ENCODE results near the gene ZFHX3. TPM values are rescaled to one million over a fixed set of nuclear protein-coding genes. Genes with fewer than 3 reads are reported as not detected.

ZFHX3 gene
- total RNA-seq, 2 donors from 2014 or later = 0.79 to 2.2 TPM

DNA sequence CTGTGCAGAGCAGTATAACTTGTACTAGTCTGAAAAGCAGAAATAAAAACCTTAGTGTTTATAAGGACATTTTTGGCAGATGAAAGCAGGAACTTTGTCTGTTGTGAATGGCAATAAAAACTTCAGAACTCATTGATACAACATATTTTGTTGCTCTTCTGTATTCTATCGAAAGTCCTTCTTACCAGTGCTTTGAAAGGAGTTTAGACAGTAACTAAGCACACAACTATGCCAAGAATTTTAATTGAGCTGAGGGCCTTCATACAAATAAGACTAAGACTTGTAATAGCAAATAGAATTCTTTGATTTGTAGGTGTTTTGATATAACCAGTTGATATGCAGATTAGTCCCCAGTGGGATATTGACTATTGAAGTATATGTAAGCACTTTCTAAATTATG, 308.4 kb downstream of the ZFHX3 start:
- no peak for DNase-seq
- H3K27ac ChIP-seq (ENCODE audit: low read depth, low read length) = peak overlapping the region; percentile 10
- H3K9ac ChIP-seq (ENCODE audit: extremely low read depth, low read length, poor library complexity, severe bottlenecking) = no peak overlapping the region
- H3K4me1 ChIP-seq (ENCODE audit: control insufficient read depth, insufficient read depth, low read length) = peaks cover 5% of the 10 kb centered on the region
- 60 to 94% methylated on average over 1 of the region's 1 CpG for WGBS, 2 experiments (ENCODE audit: insufficient coverage in 1 of 2, insufficient read length in 1 of 2)
- no peaks in the 10 kb centered on the region for H3K27me3 ChIP-seq (ENCODE audit: control insufficient read depth, insufficient read depth, low read length, poor library complexity, severe bottlenecking)
- H3K9me3 ChIP-seq (ENCODE audit: control insufficient read depth, low read length) = no peaks in the 10 kb centered on the region
- Mint-ChIP-seq H3K36me3 (ENCODE audit: low read depth) (peaks cover 2% of the 10 kb centered on the region), H3K27ac (no peak overlapping the region), H3K27me3 (ENCODE audit: insufficient read depth) (no peaks in the 10 kb centered on the region), H3K4me1 (peaks cover 3% of the 10 kb centered on the region), H3K9me3 (no peaks in the 10 kb centered on the region), H3K4me3 (no peak overlapping the region)
- H3K4me3 ChIP-seq (ENCODE audit: low read length) = no peak overlapping the region
- no peaks in the 10 kb centered on the region for H3K36me3 ChIP-seq (ENCODE audit: control insufficient read depth, insufficient read depth, low read length)
- TF ChIP-seq, protein P1, sequence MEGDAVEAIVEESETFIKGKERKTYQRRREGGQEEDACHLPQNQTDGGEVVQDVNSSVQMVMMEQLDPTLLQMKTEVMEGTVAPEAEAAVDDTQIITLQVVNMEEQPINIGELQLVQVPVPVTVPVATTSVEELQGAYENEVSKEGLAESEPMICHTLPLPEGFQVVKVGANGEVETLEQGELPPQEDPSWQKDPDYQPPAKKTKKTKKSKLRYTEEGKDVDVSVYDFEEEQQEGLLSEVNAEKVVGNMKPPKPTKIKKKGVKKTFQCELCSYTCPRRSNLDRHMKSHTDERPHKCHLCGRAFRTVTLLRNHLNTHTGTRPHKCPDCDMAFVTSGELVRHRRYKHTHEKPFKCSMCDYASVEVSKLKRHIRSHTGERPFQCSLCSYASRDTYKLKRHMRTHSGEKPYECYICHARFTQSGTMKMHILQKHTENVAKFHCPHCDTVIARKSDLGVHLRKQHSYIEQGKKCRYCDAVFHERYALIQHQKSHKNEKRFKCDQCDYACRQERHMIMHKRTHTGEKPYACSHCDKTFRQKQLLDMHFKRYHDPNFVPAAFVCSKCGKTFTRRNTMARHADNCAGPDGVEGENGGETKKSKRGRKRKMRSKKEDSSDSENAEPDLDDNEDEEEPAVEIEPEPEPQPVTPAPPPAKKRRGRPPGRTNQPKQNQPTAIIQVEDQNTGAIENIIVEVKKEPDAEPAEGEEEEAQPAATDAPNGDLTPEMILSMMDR (conservative IDR thresholded peaks at IDR 0.05) = no peak

DNA sequence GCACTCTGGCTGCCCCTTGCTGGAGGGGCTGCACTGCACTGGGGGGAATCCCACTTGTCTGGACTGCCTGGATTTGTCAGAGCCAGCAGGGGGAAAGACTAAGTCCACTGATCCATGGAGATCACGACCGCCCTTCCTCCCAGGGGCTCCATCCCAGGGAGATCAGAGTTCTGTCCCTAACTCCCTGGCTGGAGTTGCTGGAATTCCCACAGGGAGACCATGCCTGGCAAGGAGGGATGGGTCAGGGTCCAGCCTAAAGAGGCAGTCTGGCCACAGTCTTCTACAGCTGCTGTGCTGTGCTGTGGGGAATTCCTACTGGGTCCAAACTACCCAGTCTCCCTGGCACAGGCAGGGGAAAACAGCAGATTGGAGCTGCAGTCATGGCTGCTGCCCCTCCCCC, 311.9 kb downstream of the ZFHX3 start:
- H3K9me3 Mint-ChIP-seq = peaks cover 11% of the 10 kb centered on the region
- peaks cover 5% of the 10 kb centered on the region for H3K4me1 ChIP-seq (ENCODE audit: control insufficient read depth, insufficient read depth, low read length)
- H3K9me3 ChIP-seq (ENCODE audit: control insufficient read depth, low read length) = no peaks in the 10 kb centered on the region
- no peaks in the 10 kb centered on the region for H3K27me3 Mint-ChIP-seq (ENCODE audit: insufficient read depth)
- no peak overlapping the region for H3K4me3 Mint-ChIP-seq
- 75 to 87% methylated on average over 2 of the region's 2 CpGs for WGBS, 2 experiments (ENCODE audit: insufficient coverage in 1 of 2, insufficient read length in 1 of 2)
- H3K36me3 Mint-ChIP-seq (ENCODE audit: low read depth) = peaks cover 2% of the 10 kb centered on the region
- H3K9ac ChIP-seq (ENCODE audit: extremely low read depth, low read length, poor library complexity, severe bottlenecking) = no peak overlapping the region
- peak; percentile 43 for DNase-seq
- TF ChIP-seq, protein P1 (conservative IDR thresholded peaks at IDR 0.05) = no peak
- H3K27ac ChIP-seq (ENCODE audit: low read depth, low read length) = no peak overlapping the region
- H3K4me1 Mint-ChIP-seq = peaks cover 3% of the 10 kb centered on the region
- H3K36me3 ChIP-seq (ENCODE audit: control insufficient read depth, insufficient read depth, low read length) = no peaks in the 10 kb centered on the region
- no peaks in the 10 kb centered on the region for H3K27me3 ChIP-seq (ENCODE audit: control insufficient read depth, insufficient read depth, low read length, poor library complexity, severe bottlenecking)
- H3K27ac Mint-ChIP-seq = peak overlapping the region; percentile 32
- no peak overlapping the region for H3K4me3 ChIP-seq (ENCODE audit: low read length)
